ENCODE data around the gene PRDM15. TPM values are rescaled to one million over a fixed set of nuclear protein-coding genes. Genes with fewer than 3 reads are reported as not detected.

Gene PRDM15
- total and polyA plus RNA-seq, 7 experiments from 2014 or later = 1.3 to 20.1 (median 15.1) TPM

DNA sequence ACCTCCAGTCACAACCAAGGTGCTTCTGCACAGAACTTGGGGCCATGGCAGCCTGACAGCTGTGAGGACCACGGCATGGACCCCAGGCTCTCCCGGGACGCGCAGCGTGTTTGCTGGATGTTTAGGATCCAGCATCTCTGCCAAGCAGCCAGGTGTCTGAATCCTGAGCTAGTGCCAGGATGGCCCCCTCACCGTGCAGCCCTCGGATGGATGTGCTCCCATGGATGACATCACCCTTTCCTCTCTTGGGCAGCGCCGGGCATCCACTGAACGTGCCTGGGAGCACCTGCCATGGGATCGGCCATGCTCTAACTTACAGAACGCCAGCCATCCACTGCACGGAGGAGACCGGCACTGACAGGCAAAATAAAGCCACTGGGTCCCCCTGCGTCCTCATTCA is 53.9 kb downstream of the PRDM15 start:
- peaks cover 0 to 33% (median 3%) of the 10 kb centered on the region in 5 donors for H3K36me3 Mint-ChIP-seq
- peaks cover 0 to 60% (median 0%) of the 10 kb centered on the region in 3 experiments for H3K36me3 ChIP-seq (ENCODE audit: control insufficient read depth in 2 of 3, insufficient read depth in 3 of 3, low read length in 3 of 3)

DNA sequence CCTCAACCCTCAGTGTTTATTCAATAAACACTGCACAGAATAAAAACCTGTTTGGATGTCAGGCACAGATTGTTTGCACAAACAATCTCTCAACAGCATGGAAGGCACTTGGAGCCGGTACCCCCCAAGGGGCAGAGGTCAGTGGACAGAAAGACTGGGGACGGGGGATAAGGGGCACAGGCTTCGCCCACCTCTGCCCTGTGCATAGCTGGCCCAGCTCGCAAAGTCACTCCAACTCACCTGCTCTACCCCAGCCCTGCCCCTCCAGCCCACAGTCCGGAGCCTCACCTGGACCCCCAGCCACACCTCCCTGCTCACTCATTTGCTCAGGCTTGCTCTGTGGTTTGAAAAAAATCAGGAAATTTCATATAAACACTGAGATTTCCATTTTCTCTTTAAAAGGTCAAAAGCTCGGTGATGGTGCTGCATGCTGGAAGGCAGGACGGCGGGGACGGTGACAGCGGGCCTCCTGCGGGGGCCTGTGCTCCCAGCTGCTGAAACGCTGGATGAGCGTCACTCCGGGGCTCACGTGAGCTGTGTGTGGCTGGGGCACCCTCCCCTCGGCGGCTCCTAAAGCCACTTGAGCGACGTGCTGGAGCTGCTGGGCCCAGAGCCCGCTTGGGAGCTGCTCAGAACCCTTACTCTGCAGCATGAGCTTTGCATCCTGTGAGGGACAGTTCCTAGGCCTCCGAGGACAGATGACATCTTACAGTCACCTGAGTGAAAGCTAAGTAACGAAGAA is 54.5 kb downstream of the PRDM15 start:
- no peaks in the 10 kb centered on the region for H3K27me3 ChIP-seq (ENCODE audit: control insufficient read depth in 2 of 2, insufficient read depth in 2 of 2, low read length in 2 of 2)
- H3K4me1 ChIP-seq (ENCODE audit: control insufficient read depth in 2 of 2, insufficient read depth in 2 of 2, low read length in 2 of 2) = no peaks in the 10 kb centered on the region
- no peak overlapping the region for H3K4me3 Mint-ChIP-seq
- POLR2A ChIA-PET = interaction anchor here (0.6 kb wide), 1 partner anchor 462 kb away, joined by 8 read pairs; no protein-coding TSS in a partner anchor
- DNase-seq (no peak), ATAC-seq (no peak)
- CTCF ChIA-PET = interaction anchor here (1.1 kb wide), 1 partner anchor 284 kb away, joined by 4 read pairs; no protein-coding TSS in a partner anchor
- H3K27me3 Mint-ChIP-seq = no peaks in the 10 kb centered on the region
- intact Hi-C loops (cut with micrococcal nuclease) = no loop called here
- no peaks in the 10 kb centered on the region for H3K9me3 Mint-ChIP-seq
- no peak overlapping the region for H3K27ac Mint-ChIP-seq
- H3K36me3 Mint-ChIP-seq = peaks cover 0 to 37% (median 3%) of the 10 kb centered on the region in 5 donors
- H3K4me3 ChIP-seq (ENCODE audit: low read length) = no peak overlapping the region
- peaks cover 0 to 1% (median 0%) of the 10 kb centered on the region in 7 donors for H3K4me1 Mint-ChIP-seq
- no peaks in the 10 kb centered on the region for H3K9me3 ChIP-seq (ENCODE audit: control insufficient read depth in 2 of 3, low read length in 3 of 3)
- H3K27ac ChIP-seq (ENCODE audit: low read depth, low read length) = no peak overlapping the region
- peaks cover 0 to 64% (median 0%) of the 10 kb centered on the region in 3 experiments for H3K36me3 ChIP-seq (ENCODE audit: control insufficient read depth in 2 of 3, insufficient read depth in 3 of 3, low read length in 3 of 3)

More for the DNA sequence above, 53.9 kb downstream of the PRDM15 start:
- Histone ChIP-seq H3K27me3 (ENCODE audit: control insufficient read depth in 2 of 2, insufficient read depth in 2 of 2, low read length in 2 of 2) (no peaks in the 10 kb centered on the region), H3K9me3 (ENCODE audit: control insufficient read depth in 2 of 3, low read length in 3 of 3) (no peaks in the 10 kb centered on the region), H3K27ac (ENCODE audit: low read depth, low read length) (no peak overlapping the region), H3K4me1 (ENCODE audit: control insufficient read depth in 2 of 2, insufficient read depth in 2 of 2, low read length in 2 of 2) (no peaks in the 10 kb centered on the region), H3K4me3 (ENCODE audit: low read length) (no peak overlapping the region)
- Mint-ChIP-seq H3K4me1 (peaks cover 0 to 1% (median 0%) of the 10 kb centered on the region in 7 donors), H3K27me3 (no peaks in the 10 kb centered on the region), H3K27ac (peak overlapping the region in 1 of 9 donors; percentile 22), H3K9me3 (no peaks in the 10 kb centered on the region), H3K4me3 (no peak overlapping the region)
- POLR2A ChIA-PET = interaction anchor here (0.6 kb wide), 1 partner anchor 462 kb away, joined by 8 read pairs; no protein-coding TSS in a partner anchor
- ATAC-seq (no peak), DNase-seq (no peak)
- CTCF ChIA-PET = interaction anchor here (0.6 to 1.1 kb wide), 2 partner anchors 8 to 283 kb away, joined by 3 to 4 read pairs; no protein-coding TSS in a partner anchor
- intact Hi-C loops (cut with micrococcal nuclease) = no loop called here

DNA sequence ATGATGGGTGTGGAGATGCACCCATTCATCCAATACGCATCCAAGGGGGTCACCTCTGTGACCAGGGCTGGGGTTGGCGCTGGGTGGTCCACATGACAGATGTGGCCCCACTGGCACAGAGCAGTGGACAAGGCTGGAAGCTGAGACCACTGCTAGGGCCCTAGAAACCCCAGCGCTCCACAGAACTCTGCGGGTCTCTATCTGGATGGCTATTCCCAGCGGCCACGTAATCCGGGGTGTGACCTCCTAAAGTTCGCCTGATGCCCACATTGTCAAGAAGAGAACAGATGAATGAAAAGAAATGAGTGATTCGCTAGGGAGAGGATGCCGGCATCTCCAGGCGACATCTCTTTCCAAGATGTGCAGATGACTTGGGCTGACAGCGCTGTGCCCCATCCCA is 55.2 kb downstream of the PRDM15 start:
- Histone ChIP-seq H3K27me3 (ENCODE audit: control insufficient read depth in 2 of 2, insufficient read depth in 2 of 2, low read length in 2 of 2) (no peaks in the 10 kb centered on the region), H3K36me3 (ENCODE audit: control insufficient read depth in 2 of 3, insufficient read depth in 3 of 3, low read length in 3 of 3) (peaks cover 0 to 64% (median 0%) of the 10 kb centered on the region in 3 experiments), H3K27ac (ENCODE audit: low read depth, low read length) (no peak overlapping the region), H3K4me1 (ENCODE audit: control insufficient read depth in 2 of 2, insufficient read depth in 2 of 2, low read length in 2 of 2) (no peaks in the 10 kb centered on the region), H3K4me3 (ENCODE audit: low read length) (no peak overlapping the region), H3K9me3 (ENCODE audit: control insufficient read depth in 2 of 3, low read length in 3 of 3) (no peaks in the 10 kb centered on the region)
- intact Hi-C loops (cut with micrococcal nuclease) = no loop called here
- ChIA-PET CTCF (interaction anchor here (1.1 kb wide), 1 partner anchor 284 kb away, joined by 4 read pairs; no protein-coding TSS in a partner anchor), POLR2A (no interaction called here)
- H3K27me3 Mint-ChIP-seq = no peaks in the 10 kb centered on the region
- H3K36me3 Mint-ChIP-seq = peaks cover 0 to 38% (median 3%) of the 10 kb centered on the region in 5 donors
- no peak for ATAC-seq
- H3K4me1 Mint-ChIP-seq = peaks cover 0 to 1% (median 0%) of the 10 kb centered on the region in 7 donors
- peak overlapping the region in 1 of 10 donors; percentile 14 for H3K4me3 Mint-ChIP-seq
- H3K9me3 Mint-ChIP-seq = no peaks in the 10 kb centered on the region
- peak overlapping the region in 2 of 9 donors; percentile 52 to 72 for H3K27ac Mint-ChIP-seq
- no peak for DNase-seq

DNA sequence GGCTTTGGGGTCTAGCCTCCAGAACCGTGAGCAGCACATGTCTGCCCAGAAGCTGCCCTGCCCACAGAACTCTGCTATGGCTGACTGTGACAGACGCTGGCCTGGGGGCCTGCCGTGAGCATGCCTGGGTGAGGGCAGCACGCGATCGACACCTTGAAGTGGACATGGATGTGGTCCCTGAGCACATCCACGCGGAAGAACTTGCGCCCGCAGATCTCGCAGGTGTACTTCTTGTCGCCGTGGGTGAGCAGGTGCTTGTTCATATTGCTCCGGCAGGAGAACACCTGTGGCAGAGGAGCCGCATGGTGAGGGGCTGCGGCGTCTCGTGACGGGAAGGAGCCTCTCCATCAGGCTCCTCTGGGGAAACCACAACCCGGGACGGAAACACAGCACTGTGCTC is 56.0 kb downstream of the PRDM15 start:
- peaks cover 0 to 38% (median 3%) of the 10 kb centered on the region in 5 donors for H3K36me3 Mint-ChIP-seq
- peak overlapping the region in 2 of 10 donors; percentile 70 to 71 for H3K4me3 Mint-ChIP-seq
- no peaks in the 10 kb centered on the region for H3K27me3 Mint-ChIP-seq
- CTCF ChIA-PET = no interaction called here
- peaks cover 0 to 59% (median 0%) of the 10 kb centered on the region in 3 experiments for H3K36me3 ChIP-seq (ENCODE audit: control insufficient read depth in 2 of 3, insufficient read depth in 3 of 3, low read length in 3 of 3)
- ATAC-seq (no peak), DNase-seq (peak in 1 of 9 donors; percentile 35)
- peaks cover 0 to 1% (median 0%) of the 10 kb centered on the region in 7 donors for H3K4me1 Mint-ChIP-seq
- H3K9me3 Mint-ChIP-seq = no peaks in the 10 kb centered on the region
- no peak overlapping the region for H3K27ac ChIP-seq (ENCODE audit: low read depth, low read length)
- intact Hi-C loops (cut with micrococcal nuclease) = no loop called here
- H3K9me3 ChIP-seq (ENCODE audit: control insufficient read depth in 2 of 3, low read length in 3 of 3) = no peaks in the 10 kb centered on the region
- POLR2A ChIA-PET = no interaction called here
- no peaks in the 10 kb centered on the region for H3K27me3 ChIP-seq (ENCODE audit: control insufficient read depth in 2 of 2, insufficient read depth in 2 of 2, low read length in 2 of 2)
- no peak overlapping the region for H3K4me3 ChIP-seq (ENCODE audit: low read length)
- no peaks in the 10 kb centered on the region for H3K4me1 ChIP-seq (ENCODE audit: control insufficient read depth in 2 of 2, insufficient read depth in 2 of 2, low read length in 2 of 2)
- H3K27ac Mint-ChIP-seq = peak overlapping the region in 2 of 9 donors; percentile 67 to 72

DNA sequence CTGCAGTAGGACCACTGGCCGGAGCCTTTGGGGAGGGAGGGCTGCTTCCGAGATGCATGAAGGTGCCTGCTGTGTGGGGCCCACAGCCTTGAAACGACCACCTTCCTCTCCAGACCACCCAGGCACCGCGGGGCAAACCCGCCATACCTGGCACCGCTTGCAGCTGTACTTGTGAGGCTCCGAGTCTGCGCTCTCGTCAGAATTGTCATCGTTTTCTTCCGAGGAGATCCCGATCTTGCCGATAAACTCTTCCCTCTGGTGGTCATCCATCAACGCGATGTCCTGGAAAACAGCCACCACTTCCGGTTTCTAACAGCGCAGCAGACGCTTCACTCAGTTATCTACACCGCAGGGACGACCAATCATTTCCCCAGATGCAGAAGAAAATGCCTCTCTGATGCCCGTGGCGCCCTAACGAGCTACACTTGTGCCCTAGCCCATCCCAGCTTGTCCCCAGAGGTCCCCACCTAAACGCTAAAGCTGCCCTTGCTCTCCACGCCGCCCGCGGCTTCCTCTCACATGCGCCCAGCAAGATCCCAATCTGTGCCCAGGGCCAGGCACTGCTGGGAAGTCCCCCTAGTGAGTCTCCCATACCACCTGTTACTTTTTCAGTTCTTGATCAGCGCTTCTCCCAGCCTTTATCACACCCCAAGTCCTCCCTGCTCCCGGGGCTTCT is 57.2 kb downstream of the PRDM15 start:
- ATAC-seq (no peak), DNase-seq (no peak)
- H3K36me3 Mint-ChIP-seq = peaks cover 0 to 38% (median 8%) of the 10 kb centered on the region in 5 donors
- POLR2A ChIA-PET = no interaction called here
- H3K4me1 Mint-ChIP-seq = peaks cover 0 to 7% (median 5%) of the 10 kb centered on the region in 7 donors
- H3K4me1 ChIP-seq (ENCODE audit: control insufficient read depth in 2 of 2, insufficient read depth in 2 of 2, low read length in 2 of 2) = no peaks in the 10 kb centered on the region
- H3K27ac ChIP-seq (ENCODE audit: low read depth, low read length) = no peak overlapping the region
- H3K27ac Mint-ChIP-seq = peak overlapping the region in 1 of 9 donors; percentile 62
- no peaks in the 10 kb centered on the region for H3K27me3 Mint-ChIP-seq
- CTCF ChIA-PET = interaction anchor here (1.0 to 1.5 kb wide), 2 partner anchors 12 to 539 kb away, joined by 3 read pairs; no protein-coding TSS in a partner anchor
- intact Hi-C loops (cut with micrococcal nuclease) = no loop called here
- H3K27me3 ChIP-seq (ENCODE audit: control insufficient read depth in 2 of 2, insufficient read depth in 2 of 2, low read length in 2 of 2) = no peaks in the 10 kb centered on the region
- peaks cover 0 to 52% (median 0%) of the 10 kb centered on the region in 3 experiments for H3K36me3 ChIP-seq (ENCODE audit: control insufficient read depth in 2 of 3, insufficient read depth in 3 of 3, low read length in 3 of 3)
- H3K9me3 Mint-ChIP-seq = no peaks in the 10 kb centered on the region
- H3K4me3 ChIP-seq (ENCODE audit: low read length) = no peak overlapping the region
- H3K9me3 ChIP-seq (ENCODE audit: control insufficient read depth in 2 of 3, low read length in 3 of 3) = no peaks in the 10 kb centered on the region
- peak overlapping the region in 1 of 10 donors; percentile 32 for H3K4me3 Mint-ChIP-seq

DNA sequence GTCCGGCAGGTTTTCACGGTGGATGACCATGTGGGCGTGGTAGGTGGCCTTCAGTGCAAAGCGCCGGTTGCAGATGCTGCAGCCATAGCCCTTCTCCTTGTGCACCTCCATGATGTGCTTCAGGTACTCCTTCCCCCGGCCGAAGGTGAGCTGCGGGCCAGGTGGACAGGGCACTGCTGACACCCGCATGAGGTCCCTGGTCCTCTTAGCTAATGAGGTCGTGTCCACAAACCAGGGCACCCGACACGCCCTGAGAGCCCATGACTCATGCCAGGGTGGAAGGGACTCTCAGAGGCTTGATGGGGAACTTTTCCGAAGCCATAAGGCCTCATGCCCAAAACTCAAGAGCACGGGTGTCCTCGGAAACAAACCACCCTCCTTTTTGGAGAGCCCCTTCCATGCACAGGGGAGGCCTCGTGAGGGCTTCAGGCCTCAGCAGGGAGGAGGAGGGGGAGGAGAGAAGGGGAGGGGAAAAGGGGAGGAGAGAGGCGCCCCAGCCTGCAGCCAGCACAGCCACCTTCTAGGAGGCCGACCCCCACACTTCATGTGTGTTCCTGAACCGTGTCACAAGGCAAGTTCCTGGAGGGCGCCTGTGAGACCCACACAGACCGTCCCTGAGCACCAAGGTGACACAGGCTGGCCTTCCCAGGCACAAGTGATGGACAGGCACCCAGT is 57.9 kb downstream of the PRDM15 start:
- ATAC-seq = no peak
- Mint-ChIP-seq H3K27me3 (no peaks in the 10 kb centered on the region), H3K4me3 (no peak overlapping the region), H3K9me3 (no peaks in the 10 kb centered on the region), H3K36me3 (peaks cover 0 to 38% (median 8%) of the 10 kb centered on the region in 5 donors), H3K4me1 (peaks cover 0 to 11% (median 10%) of the 10 kb centered on the region in 7 donors), H3K27ac (no peak overlapping the region)
- intact Hi-C loops (cut with micrococcal nuclease) = no loop called here
- POLR2A ChIA-PET = no interaction called here
- CTCF ChIA-PET = interaction anchor here (1.0 to 1.5 kb wide), 2 partner anchors 13 to 538 kb away, joined by 3 read pairs; no protein-coding TSS in a partner anchor
- no peaks in the 10 kb centered on the region for H3K9me3 ChIP-seq (ENCODE audit: control insufficient read depth in 2 of 3, low read length in 3 of 3)
- no peaks in the 10 kb centered on the region for H3K4me1 ChIP-seq (ENCODE audit: control insufficient read depth in 2 of 2, insufficient read depth in 2 of 2, low read length in 2 of 2)
- no peak overlapping the region for H3K4me3 ChIP-seq (ENCODE audit: low read length)
- no peak overlapping the region for H3K27ac ChIP-seq (ENCODE audit: low read depth, low read length)
- DNase-seq = no peak
- no peaks in the 10 kb centered on the region for H3K27me3 ChIP-seq (ENCODE audit: control insufficient read depth in 2 of 2, insufficient read depth in 2 of 2, low read length in 2 of 2)
- H3K36me3 ChIP-seq (ENCODE audit: control insufficient read depth in 2 of 3, insufficient read depth in 3 of 3, low read length in 3 of 3) = peaks cover 0 to 45% (median 0%) of the 10 kb centered on the region in 3 experiments
